H1 (cell line): ENCODE data around the gene C7orf57. TPM values are rescaled to one million over a fixed set of nuclear protein-coding genes. Genes with fewer than 3 reads are reported as not detected.

ENCODE experiments used
- CBX5 ChIP-seq: fragments of 300-800, 300-1000 bp; sonication (generic); IDR thresholded peaks from 2 replicates; pipeline ENCODE4 v1.7.1; 2016; ENCODE audit warnings: antibody characterized with exemption, low read length, low read depth
- CEBPB ChIP-seq: IDR thresholded peaks from 2 replicates; pipeline ENCODE4 v1.6.1; 2012; ENCODE audit warnings: low read depth, low read length
- CHD1 ChIP-seq: IDR thresholded peaks from 2 replicates; pipeline ENCODE4 v1.6.1; 2012; ENCODE audit warnings: low read depth, low read length, improper control_type of control experiment
- CREB1 ChIP-seq: IDR thresholded peaks from 2 replicates; pipeline ENCODE4 v1.6.1; 2012; ENCODE audit warnings: inconsistent platforms
- SRF ChIP-seq: IDR thresholded peaks from 2 replicates; pipeline ENCODE4 v1.6.1; 2011; ENCODE audit warnings: mild to moderate bottlenecking, low read depth, low read length, moderate library complexity
- polyA plus RNA-seq, 7 experiments: library from polyadenylated mRNA; depleted of rRNA in 3 of 7; stranded (reverse) in 5 of 7; unstranded in 2 of 7; fragments of >200 nt in 5 of 7; fragments of 200-250 nt in 2 of 7; gene quantifications; 1 replicate in 5 of 7; 2 replicates in 1 of 7; 4 replicates in 1 of 7; pipeline versions ENCODE4 v1.2.1 to v1.2.3, GENCODE V29; 2011 to 2013; ENCODE audit warnings: missing spikeins in 2 of 7, mixed read lengths in 2 of 7
- total RNA-seq: library from RNA; stranded (reverse); fragmentation: NEBNext Ultra II Directional; extraction: Animal tissue kit (Norgen Biotek cat#: 25700); gene quantifications from 2 replicates; pipeline ENCODE4 v1.2.1, GENCODE V29; 2021
- TF ChIP-seq, protein P1 (sequence below): fragments of 300-600 bp; sonication (generic); IDR thresholded peaks from 2 replicates; pipeline ENCODE4 v1.7.1; 2012; ENCODE audit warnings: low read length, moderate library complexity, mild to moderate bottlenecking, inconsistent platforms; ENCODE audit not compliant: insufficient replicate concordance
- TF ChIP-seq, protein P2 (sequence below): IDR thresholded peaks from 2 replicates; pipeline ENCODE4 v1.6.1; 2012; ENCODE audit warnings: inconsistent platforms

The C7orf57 gene
- total and polyA plus RNA-seq, 2 of the 8 experiments (the other 6 are each of a cell fraction or from before 2014, with no cell fraction given), result 0.08 to 0.56 TPM

- TF ChIP-seq, protein P1, sequence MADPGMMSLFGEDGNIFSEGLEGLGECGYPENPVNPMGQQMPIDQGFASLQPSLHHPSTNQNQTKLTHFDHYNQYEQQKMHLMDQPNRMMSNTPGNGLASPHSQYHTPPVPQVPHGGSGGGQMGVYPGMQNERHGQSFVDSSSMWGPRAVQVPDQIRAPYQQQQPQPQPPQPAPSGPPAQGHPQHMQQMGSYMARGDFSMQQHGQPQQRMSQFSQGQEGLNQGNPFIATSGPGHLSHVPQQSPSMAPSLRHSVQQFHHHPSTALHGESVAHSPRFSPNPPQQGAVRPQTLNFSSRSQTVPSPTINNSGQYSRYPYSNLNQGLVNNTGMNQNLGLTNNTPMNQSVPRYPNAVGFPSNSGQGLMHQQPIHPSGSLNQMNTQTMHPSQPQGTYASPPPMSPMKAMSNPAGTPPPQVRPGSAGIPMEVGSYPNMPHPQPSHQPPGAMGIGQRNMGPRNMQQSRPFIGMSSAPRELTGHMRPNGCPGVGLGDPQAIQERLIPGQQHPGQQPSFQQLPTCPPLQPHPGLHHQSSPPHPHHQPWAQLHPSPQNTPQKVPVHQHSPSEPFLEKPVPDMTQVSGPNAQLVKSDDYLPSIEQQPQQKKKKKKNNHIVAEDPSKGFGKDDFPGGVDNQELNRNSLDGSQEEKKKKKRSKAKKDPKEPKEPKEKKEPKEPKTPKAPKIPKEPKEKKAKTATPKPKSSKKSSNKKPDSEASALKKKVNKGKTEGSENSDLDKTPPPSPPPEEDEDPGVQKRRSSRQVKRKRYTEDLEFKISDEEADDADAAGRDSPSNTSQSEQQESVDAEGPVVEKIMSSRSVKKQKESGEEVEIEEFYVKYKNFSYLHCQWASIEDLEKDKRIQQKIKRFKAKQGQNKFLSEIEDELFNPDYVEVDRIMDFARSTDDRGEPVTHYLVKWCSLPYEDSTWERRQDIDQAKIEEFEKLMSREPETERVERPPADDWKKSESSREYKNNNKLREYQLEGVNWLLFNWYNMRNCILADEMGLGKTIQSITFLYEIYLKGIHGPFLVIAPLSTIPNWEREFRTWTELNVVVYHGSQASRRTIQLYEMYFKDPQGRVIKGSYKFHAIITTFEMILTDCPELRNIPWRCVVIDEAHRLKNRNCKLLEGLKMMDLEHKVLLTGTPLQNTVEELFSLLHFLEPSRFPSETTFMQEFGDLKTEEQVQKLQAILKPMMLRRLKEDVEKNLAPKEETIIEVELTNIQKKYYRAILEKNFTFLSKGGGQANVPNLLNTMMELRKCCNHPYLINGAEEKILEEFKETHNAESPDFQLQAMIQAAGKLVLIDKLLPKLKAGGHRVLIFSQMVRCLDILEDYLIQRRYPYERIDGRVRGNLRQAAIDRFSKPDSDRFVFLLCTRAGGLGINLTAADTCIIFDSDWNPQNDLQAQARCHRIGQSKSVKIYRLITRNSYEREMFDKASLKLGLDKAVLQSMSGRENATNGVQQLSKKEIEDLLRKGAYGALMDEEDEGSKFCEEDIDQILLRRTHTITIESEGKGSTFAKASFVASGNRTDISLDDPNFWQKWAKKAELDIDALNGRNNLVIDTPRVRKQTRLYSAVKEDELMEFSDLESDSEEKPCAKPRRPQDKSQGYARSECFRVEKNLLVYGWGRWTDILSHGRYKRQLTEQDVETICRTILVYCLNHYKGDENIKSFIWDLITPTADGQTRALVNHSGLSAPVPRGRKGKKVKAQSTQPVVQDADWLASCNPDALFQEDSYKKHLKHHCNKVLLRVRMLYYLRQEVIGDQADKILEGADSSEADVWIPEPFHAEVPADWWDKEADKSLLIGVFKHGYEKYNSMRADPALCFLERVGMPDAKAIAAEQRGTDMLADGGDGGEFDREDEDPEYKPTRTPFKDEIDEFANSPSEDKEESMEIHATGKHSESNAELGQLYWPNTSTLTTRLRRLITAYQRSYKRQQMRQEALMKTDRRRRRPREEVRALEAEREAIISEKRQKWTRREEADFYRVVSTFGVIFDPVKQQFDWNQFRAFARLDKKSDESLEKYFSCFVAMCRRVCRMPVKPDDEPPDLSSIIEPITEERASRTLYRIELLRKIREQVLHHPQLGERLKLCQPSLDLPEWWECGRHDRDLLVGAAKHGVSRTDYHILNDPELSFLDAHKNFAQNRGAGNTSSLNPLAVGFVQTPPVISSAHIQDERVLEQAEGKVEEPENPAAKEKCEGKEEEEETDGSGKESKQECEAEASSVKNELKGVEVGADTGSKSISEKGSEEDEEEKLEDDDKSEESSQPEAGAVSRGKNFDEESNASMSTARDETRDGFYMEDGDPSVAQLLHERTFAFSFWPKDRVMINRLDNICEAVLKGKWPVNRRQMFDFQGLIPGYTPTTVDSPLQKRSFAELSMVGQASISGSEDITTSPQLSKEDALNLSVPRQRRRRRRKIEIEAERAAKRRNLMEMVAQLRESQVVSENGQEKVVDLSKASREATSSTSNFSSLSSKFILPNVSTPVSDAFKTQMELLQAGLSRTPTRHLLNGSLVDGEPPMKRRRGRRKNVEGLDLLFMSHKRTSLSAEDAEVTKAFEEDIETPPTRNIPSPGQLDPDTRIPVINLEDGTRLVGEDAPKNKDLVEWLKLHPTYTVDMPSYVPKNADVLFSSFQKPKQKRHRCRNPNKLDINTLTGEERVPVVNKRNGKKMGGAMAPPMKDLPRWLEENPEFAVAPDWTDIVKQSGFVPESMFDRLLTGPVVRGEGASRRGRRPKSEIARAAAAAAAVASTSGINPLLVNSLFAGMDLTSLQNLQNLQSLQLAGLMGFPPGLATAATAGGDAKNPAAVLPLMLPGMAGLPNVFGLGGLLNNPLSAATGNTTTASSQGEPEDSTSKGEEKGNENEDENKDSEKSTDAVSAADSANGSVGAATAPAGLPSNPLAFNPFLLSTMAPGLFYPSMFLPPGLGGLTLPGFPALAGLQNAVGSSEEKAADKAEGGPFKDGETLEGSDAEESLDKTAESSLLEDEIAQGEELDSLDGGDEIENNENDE, result no peak
- TF ChIP-seq CREB1 (no peak), SRF (no peak), CEBPB (peak; percentile 47; the same call in 1 of the 2 replicates), CHD1 (no peak), CBX5 (no peak)
- TF ChIP-seq, protein P2, sequence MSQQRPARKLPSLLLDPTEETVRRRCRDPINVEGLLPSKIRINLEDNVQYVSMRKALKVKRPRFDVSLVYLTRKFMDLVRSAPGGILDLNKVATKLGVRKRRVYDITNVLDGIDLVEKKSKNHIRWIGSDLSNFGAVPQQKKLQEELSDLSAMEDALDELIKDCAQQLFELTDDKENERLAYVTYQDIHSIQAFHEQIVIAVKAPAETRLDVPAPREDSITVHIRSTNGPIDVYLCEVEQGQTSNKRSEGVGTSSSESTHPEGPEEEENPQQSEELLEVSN, result no peak
These were observed 35.9 kb upstream of the C7orf57 start (continued) for GRCh38 chr7:47999413-47999812.
